ENCODE measurements around the gene ATP1A4.

The ATP1A4 gene

DNA sequence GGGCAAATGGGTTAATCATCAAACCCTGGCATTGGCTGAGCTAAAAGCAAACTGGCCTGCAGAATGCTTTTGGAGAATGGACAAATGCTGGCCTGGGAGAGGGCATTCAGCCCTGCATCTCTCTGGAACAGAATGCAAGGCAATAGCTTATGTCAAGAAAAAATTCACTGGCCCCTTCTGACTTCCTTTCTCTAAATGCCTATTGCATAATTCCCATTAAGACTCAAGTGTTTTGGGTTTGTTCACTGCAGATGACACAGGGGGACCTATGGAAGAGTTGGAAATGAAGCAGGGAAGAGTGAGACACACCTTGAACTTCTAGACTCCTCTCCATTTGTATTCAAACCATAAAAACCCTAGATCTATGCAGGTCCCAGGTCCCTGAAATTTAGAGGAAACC is 69.7 kb downstream of the ATP1A4 start:
- DNase-seq (ENCODE audit: low read depth, low spot score): no peak
- TF ChIP-seq, protein P1, sequence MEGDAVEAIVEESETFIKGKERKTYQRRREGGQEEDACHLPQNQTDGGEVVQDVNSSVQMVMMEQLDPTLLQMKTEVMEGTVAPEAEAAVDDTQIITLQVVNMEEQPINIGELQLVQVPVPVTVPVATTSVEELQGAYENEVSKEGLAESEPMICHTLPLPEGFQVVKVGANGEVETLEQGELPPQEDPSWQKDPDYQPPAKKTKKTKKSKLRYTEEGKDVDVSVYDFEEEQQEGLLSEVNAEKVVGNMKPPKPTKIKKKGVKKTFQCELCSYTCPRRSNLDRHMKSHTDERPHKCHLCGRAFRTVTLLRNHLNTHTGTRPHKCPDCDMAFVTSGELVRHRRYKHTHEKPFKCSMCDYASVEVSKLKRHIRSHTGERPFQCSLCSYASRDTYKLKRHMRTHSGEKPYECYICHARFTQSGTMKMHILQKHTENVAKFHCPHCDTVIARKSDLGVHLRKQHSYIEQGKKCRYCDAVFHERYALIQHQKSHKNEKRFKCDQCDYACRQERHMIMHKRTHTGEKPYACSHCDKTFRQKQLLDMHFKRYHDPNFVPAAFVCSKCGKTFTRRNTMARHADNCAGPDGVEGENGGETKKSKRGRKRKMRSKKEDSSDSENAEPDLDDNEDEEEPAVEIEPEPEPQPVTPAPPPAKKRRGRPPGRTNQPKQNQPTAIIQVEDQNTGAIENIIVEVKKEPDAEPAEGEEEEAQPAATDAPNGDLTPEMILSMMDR (IDR thresholded peaks at IDR 0.05; ENCODE audit: low read depth, low read length): no peak
- H3K4me3 ChIP-seq (ENCODE audit: low read depth, low read length): no peak overlapping the region
- in situ Hi-C loops (cut with HindIII; ENCODE audit: low sequenced_read_pairs): no loop called here

GRCh38 chr1:160222546-160222945 is 71.1 kb downstream of the ATP1A4 start:
- in situ Hi-C loops (cut with HindIII; ENCODE audit: low sequenced_read_pairs): no loop called here
- H3K4me3 ChIP-seq (ENCODE audit: low read depth, low read length): no peak overlapping the region
- no peak for DNase-seq (ENCODE audit: low read depth, low spot score)
- TF ChIP-seq, protein P1 (IDR thresholded peaks at IDR 0.05; ENCODE audit: low read depth, low read length): no peak

- in situ Hi-C loops (cut with HindIII; ENCODE audit: low sequenced_read_pairs): no loop called here
- H3K4me3 ChIP-seq (ENCODE audit: low read depth, low read length): no peak overlapping the region
- no peak for DNase-seq (ENCODE audit: low read depth, low spot score)
- TF ChIP-seq, protein P1 (IDR thresholded peaks at IDR 0.05; ENCODE audit: low read depth, low read length): no peak
These were observed 73.2 kb downstream of the ATP1A4 start for GRCh38 chr1:160224606-160225005.

- no peak for DNase-seq (ENCODE audit: low read depth, low spot score)
- TF ChIP-seq, protein P1 (IDR thresholded peaks at IDR 0.05; ENCODE audit: low read depth, low read length): no peak
- H3K4me3 ChIP-seq (ENCODE audit: low read depth, low read length): no peak overlapping the region
- in situ Hi-C loops (cut with HindIII; ENCODE audit: low sequenced_read_pairs): no loop called here
These were observed 73.9 kb downstream of the ATP1A4 start for GRCh38 chr1:160225345-160225744.

- in situ Hi-C loops (cut with HindIII; ENCODE audit: low sequenced_read_pairs): no loop called here
These were observed 75.2 kb downstream of the ATP1A4 start for GRCh38 chr1:160226623-160227022.

DNA sequence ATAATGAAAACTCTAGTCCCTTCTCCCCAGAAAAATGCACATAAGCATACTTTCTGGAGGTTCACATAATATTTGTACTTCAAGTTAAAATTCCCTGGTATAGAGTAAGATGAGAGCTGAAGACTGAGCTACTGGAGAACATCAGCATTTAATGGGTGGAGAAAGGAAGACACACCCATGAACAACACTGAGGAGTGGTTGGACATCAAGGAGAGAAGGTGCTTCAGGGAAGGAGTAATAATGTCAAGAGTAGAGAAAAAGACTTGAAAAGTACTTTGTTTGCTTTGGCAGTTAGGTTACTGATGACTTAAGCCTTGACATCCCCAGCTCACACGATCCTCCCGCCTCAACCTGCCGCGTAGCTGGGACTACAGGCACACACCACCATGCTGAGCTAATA is 75.6 kb downstream of the ATP1A4 start:
- TF ChIP-seq, protein P1 (IDR thresholded peaks at IDR 0.05; ENCODE audit: low read depth, low read length): no peak
- no peak overlapping the region for H3K4me3 ChIP-seq (ENCODE audit: low read depth, low read length)
- in situ Hi-C loops (cut with HindIII; ENCODE audit: low sequenced_read_pairs): no loop called here
- no peak for DNase-seq (ENCODE audit: low read depth, low spot score)

More at GRCh38 chr1:160226623-160227022, 75.2 kb downstream of the ATP1A4 start:
- no peak for DNase-seq (ENCODE audit: low read depth, low spot score)
- TF ChIP-seq, protein P1 (IDR thresholded peaks at IDR 0.05; ENCODE audit: low read depth, low read length): no peak
- H3K4me3 ChIP-seq (ENCODE audit: low read depth, low read length): no peak overlapping the region

DNA sequence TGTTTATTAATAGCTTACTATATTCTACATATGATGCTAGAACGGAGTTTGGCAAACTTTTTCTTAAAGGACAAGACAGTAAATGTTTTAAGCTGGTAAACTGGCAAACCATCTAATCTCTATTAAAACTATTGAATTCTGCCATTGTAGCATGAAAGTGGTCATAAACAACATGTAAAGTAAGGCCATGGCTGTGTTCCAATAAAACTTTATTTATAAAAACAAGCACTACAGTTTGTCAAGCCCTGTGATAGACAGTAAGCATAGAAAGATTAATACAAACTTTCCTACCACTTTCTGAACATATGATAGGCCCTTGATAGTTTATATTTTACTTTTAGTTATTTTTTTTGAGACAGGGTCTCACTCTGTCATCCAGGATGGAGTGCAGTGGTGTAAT is 76.2 kb downstream of the ATP1A4 start:
- TF ChIP-seq, protein P1 (IDR thresholded peaks at IDR 0.05; ENCODE audit: low read depth, low read length): no peak
- H3K4me3 ChIP-seq (ENCODE audit: low read depth, low read length): no peak overlapping the region
- in situ Hi-C loops (cut with HindIII; ENCODE audit: low sequenced_read_pairs): no loop called here
- DNase-seq (ENCODE audit: low read depth, low spot score): no peak
